NT2/D1 (cell line): ENCODE data around the gene IMMP2L.

ENCODE experiments used
- SUZ12 ChIP-seq: IDR thresholded peaks from 2 replicates; pipeline ENCODE4 v1.6.1; 2011; ENCODE audit not compliant: insufficient read length, insufficient read depth; ENCODE audit errors: extremely low read depth
- YY1 ChIP-seq: IDR thresholded peaks from 2 replicates; pipeline ENCODE4 v1.6.1; 2011; ENCODE audit not compliant: insufficient read length, insufficient read depth
- ZNF274 ChIP-seq: IDR thresholded peaks from 2 replicates; pipeline ENCODE4 v1.6.1; 2011; ENCODE audit warnings: mild to moderate bottlenecking, low read depth, low read length

GRCh38 chr7:111433426-111433825 is 128.9 kb downstream of the IMMP2L start:
- TF ChIP-seq YY1 (no peak), ZNF274 (no peak), SUZ12 (no peak)
